KOPT-K1 (cell line): ENCODE measurements around the gene SSTR5.

Source experiments
- H3K27ac ChIP-seq: fragments of 200-600 bp; sonication (generic); 2 replicates; pipeline ENCODE4 v1.5.1; 2016; ENCODE audit warnings: antibody characterized with exemption, mild to moderate bottlenecking, low read depth, low read length; ENCODE audit not compliant: poor library complexity, severe bottlenecking
- H3K36me3 ChIP-seq: fragments of 200-600 bp; sonication (generic); 2 replicates; pipeline ENCODE4 v1.5.1; 2017; ENCODE audit warnings: antibody characterized with exemption, mild to moderate bottlenecking, low read length, moderate library complexity; ENCODE audit not compliant: insufficient read depth
- H3K9me3 ChIP-seq: fragments of 200-600 bp; sonication (generic); 2 replicates; pipeline ENCODE4 v1.5.1; 2017; ENCODE audit warnings: antibody characterized with exemption, low read length, mild to moderate bottlenecking; ENCODE audit not compliant: insufficient read depth, poor library complexity, severe bottlenecking

Gene SSTR5

DNA sequence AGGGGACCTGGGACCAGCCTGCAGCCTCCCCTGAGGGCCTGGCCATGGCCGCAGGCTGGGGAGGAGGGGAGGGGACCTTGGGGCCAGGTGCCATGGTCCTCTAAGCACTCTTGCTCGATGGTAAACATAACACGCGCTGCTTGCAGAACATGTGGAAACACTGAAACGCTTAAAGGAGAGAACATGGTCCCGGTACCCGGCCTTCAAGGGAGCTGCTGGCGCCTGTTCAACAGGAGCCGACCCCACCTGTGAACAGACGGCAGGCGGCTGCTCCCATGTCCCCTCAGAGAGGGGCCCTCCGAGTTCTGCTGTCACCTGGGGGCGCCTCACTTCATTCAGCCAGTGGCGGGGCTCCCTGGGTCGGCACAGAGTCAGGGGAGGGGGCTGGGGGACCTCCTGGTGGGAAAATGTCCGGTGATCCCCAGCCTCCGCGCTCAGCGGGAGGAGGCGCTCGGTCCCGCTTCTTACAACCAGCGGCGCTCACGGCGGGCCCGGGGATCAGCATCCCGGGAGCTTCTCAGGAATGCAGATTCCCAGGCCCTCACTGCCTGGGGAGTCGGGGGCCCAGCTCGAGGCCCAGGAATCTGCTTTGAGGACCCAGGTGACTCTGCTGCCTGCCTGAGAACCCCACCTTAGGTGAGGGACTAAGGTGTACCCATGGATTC lies 854 bp upstream of the SSTR5 start:
- Histone ChIP-seq H3K9me3 (no peaks in the 10 kb centered on the region), H3K27ac (no peak overlapping the region)

DNA sequence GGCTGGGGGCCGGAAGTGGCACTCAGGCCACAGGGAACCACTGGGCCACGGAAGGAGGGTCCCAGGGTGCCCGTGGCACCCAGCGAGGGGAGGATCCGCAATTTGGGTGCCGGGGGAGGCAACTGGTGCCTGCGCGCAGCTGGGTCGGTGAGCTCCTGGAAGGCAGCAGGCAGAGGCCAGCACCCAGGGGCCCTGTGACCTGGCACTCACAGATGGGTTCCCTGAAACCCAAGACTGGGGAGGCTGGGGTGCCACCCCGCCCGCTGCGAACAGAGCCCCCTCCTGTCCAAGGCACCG lies 663 bp downstream of the SSTR5 start:
- H3K27ac ChIP-seq: no peak overlapping the region
- H3K9me3 ChIP-seq: no peaks in the 10 kb centered on the region
- H3K36me3 ChIP-seq: no peaks in the 10 kb centered on the region

More for the DNA sequence above, 854 bp upstream of the SSTR5 start:
- H3K36me3 ChIP-seq: no peaks in the 10 kb centered on the region

DNA sequence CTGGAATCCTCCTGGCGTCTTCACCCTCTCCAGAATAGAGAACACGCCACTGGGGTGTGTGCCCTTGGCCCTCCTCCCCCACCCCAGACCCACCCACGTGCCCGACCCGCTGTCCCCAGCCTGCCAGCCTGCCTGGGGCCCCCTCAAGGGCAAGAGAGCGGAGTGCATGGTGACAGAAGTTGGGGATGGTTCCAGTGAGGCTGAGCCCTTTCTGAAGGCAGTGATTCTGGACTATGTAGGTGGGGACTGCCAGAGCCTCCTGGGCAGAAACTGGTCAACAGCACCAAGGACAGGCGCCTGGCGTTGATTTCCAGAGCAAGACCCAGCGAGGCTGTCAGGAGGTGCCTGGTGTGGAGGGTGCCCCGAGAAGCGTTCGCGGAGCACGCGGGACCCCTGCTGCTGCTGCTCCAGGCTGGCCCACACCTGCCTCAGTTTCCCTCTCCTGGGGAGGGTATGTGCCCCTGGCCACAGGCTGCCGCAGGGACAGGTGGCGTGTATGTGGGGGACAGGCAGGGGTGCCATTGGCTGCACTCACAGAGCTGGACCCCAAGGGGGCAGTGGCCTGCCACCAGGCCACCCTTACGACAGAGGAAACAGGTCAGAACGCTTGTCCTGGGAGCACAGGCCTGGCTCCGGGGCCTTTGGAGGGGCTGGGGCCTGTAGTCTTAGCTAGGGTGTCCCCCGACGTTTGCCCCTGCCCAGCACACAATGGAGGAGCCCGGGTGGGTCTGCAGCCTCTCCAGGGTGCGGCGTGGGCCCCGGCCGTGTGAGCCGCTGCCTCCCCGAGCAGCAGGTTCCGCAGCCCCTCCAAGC lies 1.2 kb downstream of the SSTR5 start:
- H3K36me3 ChIP-seq: no peaks in the 10 kb centered on the region

DNA sequence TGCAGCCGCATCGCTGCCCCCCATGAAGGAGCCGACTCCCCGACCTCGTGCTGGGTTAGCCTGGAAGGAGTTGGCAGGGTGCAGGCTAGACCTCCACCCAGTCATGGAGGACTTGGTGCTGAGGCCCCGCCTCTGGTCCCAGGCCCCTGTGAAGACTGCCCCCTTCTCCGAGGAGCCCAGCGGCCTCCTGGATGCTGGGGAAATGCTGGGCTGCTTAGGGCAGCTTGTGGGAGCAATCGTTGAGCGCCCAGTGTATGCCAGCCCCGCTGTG lies 1.8 kb downstream of the SSTR5 start:
- H3K27ac ChIP-seq: no peak overlapping the region
- no peaks in the 10 kb centered on the region for H3K36me3 ChIP-seq
- H3K9me3 ChIP-seq: no peaks in the 10 kb centered on the region

More for the DNA sequence above, 1.2 kb downstream of the SSTR5 start:
- Histone ChIP-seq H3K9me3 (no peaks in the 10 kb centered on the region), H3K27ac (no peak overlapping the region)

DNA sequence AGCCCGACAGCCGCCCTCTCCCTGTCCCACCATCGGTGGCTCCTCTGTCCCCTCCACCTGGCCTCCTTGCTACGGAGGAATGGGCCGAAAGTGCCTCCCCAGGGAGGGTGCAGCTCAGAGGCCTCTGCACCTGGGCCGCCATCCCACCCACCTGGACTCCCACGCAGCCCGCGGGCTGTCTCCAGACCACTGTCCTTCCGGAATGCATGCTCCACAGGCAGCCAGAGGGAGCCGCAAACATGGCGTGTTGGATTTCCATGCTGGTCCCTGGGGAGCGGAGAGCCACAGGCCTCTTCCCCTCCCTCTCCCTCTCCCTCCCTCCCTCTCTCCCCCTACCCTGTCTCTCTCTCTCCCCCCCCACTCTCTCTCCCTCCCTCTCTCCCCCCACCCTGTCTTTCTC lies 3.0 kb downstream of the SSTR5 start:
- H3K27ac ChIP-seq: no peak overlapping the region
- H3K9me3 ChIP-seq: no peaks in the 10 kb centered on the region
- H3K36me3 ChIP-seq: no peaks in the 10 kb centered on the region

DNA sequence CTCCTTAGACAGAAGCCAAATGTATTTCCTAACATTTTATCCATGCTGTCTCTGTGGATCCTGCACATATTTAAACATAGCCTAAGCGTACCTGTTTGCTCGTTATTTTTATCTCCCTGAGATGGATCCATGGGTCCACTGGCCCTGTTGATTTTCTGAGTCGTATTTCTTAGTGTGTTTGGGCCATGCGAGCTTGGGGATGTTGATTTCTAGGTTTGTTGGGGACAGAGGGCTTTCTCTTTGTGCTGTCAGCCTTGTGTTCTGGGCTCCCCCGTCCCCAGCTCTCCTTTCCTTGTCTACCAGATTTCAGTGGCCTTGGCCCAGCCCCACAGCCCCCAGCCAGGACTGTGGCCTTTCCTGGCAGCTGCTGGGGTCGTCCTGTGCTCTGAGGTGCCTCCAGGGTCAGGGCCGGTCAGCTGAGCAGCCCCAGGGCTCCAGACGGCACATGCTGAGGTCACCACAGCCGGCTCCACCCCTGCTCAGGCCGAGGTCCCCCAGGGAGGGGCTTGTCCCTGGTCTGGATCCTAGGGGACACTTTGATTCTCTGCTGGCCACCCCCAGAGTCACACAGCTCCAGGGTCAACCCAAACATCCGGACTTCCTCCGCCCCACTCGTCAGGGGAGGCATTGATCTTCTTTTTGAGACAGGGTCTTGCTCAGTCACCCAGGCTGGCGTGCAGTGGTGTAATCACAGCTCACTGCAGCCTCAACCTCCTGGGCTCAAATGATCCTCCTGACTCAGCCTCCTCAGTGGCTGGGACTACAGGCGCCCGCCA lies 4.4 kb downstream of the SSTR5 start:
- H3K36me3 ChIP-seq: no peaks in the 10 kb centered on the region
- H3K27ac ChIP-seq: no peak overlapping the region
- no peaks in the 10 kb centered on the region for H3K9me3 ChIP-seq

DNA sequence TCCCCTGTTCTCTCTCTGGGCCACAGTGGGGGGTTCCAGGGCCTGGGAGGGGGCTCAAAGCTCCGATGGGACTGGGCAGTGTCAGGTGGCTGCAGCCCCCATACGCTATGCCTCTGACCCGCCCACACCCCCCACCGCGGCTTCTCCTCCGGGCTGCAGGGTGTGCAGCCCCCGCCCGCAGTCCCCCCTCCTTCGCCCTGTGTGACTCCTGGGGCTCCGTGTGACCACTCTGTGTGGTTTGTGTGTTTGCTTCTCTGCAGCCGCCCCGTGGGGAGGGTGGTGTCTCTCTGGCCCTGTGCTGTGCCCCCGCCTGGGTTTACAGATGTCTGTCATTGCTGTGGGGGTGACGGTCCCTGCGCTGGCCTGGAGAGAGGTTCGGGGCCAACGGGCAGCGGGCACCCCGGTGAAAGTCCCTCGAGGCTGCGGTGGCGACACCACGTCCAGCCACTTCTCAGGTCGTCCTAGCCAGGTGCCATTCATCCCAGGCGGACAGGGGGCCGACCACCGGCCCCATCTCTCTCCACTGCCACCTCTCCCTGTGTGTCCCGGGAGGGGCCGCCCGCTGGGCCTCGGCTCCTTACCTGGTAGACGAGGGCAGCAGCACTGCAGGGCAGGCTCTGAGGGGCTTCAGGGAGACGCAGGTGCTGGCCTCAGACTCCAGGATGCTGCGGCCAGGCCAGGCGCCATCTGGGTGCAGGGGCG lies 5.5 kb downstream of the SSTR5 start:
- H3K27ac ChIP-seq: no peak overlapping the region
- no peaks in the 10 kb centered on the region for H3K36me3 ChIP-seq
- no peaks in the 10 kb centered on the region for H3K9me3 ChIP-seq

DNA sequence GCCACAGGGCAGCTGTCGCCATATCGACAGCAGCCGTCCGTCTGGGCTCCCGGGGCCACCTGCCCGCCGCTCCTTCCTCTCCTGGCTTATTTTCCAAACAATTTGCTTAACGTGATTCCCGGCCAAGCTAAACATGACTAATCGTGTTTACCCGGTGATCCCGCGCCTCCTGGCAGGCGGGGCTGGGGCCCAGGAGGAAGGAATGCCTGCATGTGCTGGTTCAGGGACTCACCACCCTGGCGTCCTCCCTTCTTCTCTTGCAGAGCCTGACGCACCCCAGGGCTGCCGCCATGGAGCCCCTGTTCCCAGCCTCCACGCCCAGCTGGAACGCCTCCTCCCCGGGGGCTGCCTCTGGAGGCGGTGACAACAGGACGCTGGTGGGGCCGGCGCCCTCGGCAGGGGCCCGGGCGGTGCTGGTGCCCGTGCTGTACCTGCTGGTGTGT lies 6.1 kb downstream of the SSTR5 start:
- Histone ChIP-seq H3K27ac (no peak overlapping the region), H3K36me3 (no peaks in the 10 kb centered on the region)

DNA sequence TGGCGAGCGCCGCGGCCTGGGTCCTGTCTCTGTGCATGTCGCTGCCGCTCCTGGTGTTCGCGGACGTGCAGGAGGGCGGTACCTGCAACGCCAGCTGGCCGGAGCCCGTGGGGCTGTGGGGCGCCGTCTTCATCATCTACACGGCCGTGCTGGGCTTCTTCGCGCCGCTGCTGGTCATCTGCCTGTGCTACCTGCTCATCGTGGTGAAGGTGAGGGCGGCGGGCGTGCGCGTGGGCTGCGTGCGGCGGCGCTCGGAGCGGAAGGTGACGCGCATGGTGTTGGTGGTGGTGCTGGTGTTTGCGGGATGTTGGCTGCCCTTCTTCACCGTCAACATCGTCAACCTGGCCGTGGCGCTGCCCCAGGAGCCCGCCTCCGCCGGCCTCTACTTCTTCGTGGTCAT lies 6.8 kb downstream of the SSTR5 start:
- no peaks in the 10 kb centered on the region for H3K36me3 ChIP-seq
- H3K27ac ChIP-seq: no peak overlapping the region
- H3K9me3 ChIP-seq: peaks cover 7% of the 10 kb centered on the region

More for the DNA sequence above, 6.1 kb downstream of the SSTR5 start:
- no peaks in the 10 kb centered on the region for H3K9me3 ChIP-seq

DNA sequence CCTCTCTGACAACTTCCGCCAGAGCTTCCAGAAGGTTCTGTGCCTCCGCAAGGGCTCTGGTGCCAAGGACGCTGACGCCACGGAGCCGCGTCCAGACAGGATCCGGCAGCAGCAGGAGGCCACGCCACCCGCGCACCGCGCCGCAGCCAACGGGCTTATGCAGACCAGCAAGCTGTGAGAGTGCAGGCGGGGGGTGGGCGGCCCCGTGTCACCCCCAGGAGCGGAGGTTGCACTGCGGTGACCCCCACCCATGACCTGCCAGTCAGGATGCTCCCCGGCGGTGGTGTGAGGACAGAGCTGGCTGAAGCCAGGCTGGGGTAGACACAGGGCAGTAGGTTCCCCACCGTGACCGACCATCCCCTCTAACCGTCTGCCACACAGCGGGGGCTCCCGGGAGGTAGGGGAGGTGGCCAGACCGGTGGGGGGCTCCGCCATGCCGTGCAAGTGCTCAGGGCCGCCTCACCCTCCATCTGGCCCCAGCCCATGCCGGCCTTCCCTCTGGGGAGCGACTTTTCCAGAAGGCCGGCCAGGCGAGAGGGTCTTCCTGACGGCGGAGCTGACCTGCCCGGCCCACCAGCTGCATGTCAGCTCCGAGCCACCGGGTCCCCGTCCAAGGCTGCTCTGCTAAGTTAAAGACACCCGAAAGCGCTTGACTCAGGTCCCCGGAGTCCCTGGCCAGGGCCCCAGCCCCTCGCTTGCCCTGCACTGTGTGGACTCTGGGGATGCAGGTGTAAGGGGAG lies 7.4 kb downstream of the SSTR5 start:
- Histone ChIP-seq H3K9me3 (peaks cover 13% of the 10 kb centered on the region), H3K27ac (no peak overlapping the region), H3K36me3 (no peaks in the 10 kb centered on the region)

DNA sequence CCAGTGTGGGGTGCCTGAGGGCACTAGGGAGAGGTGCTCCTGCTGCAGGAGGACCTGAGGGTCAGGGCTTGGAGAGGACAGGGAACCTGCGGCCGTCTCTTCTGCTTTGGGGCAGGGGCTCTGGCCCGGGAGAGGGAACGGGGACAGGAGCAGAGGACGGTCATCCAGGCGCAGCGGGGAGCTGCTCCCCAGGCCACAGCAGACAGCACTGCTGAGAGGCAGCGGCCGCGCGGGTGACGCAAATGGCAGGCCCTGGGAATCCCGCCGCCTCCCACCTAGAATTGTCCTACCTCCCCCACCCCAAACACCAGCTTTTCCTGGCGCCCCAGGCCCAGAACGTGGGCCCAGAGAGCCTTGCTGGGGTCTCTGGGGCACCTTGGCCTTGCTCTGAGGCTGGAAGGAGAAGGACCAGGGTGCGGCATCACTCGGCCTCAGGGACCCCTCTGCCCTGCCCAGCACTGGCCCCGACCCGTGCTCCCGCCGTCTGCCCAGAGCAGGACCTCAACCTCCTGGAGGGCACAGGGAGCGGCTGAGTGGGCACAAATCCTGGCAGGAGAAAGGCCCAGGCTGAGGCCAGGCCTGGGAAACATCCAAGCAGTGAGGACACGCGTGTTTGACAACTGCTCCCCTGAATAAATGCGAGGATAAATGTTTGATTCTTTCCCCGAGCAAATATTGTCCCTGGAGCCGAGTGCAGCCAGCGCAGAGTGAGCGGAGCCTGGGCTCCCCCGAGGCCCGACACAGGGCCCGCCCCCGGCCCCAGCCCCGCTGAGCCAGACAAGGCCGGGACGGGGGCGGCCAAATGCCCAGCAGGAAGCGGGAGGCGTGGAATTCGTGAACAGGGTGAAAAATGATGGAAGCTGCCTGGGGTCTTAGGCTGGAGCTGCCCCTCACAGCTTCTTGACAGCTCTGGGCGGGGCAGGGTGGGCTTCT lies 8.5 kb downstream of the SSTR5 start:
- Histone ChIP-seq H3K27ac (no peak overlapping the region), H3K36me3 (no peaks in the 10 kb centered on the region)

DNA sequence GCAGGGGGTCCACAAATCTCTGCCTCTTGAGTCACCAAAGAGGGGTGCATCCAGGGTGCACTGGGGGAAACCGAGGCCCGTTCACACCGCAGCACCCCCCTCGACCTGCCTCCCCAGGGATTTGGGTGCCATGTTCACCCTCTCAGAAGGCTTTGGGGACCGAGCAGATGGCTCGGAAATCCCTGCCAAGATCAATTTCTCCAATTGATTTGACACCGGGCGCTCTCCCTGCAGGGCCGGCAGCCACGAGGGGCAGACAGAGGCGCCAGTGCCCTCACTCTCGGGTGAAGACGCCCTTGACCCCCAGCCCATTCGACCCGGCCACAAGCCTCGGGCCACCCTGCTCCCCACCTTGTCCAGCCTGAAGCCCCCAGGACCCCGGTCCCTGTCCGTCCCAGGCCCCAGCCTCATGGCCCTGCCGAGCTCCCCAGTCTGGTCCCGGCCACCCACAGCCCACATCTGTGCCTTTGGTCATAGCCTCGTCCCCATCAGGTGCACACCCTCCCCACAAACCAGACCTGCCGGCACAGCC lies 9.3 kb downstream of the SSTR5 start:
- Histone ChIP-seq H3K9me3 (peaks cover 26% of the 10 kb centered on the region), H3K27ac (no peak overlapping the region), H3K36me3 (no peaks in the 10 kb centered on the region)

More for the DNA sequence above, 8.5 kb downstream of the SSTR5 start:
- H3K9me3 ChIP-seq: peaks cover 24% of the 10 kb centered on the region

DNA sequence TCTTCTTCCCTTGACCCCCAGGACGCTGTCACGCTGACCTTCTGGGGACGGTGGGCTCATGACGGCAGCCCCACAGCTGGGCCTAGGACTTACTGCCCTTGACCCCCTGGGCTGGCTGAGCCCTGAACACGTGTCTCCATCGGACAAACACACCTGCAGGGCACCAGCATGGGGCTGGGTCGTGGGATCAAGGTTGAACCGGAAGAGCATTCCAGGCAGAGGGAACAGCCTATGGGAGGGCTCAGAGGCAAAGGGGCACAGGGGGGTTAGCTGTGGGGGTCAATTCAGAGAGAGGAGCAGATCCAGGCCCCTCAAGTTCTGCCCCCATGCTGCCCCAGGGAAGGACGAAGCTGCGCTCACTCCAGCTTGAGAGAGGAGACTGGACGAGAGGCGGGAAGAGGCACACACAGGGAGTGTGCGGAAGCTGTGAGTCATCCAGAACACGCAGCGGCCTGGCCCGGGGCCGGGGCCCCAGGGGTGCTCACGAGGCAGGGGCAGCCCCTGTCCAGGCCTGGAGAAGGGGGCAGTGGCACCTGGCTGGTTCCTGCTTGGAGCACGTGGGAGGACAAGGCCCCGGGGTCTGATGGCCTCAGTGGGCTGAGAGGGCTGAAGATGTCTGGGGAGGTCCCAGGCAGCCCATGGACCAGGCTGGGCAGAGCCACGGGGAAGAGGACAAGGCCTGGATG lies 9.9 kb downstream of the SSTR5 start:
- Histone ChIP-seq H3K27ac (no peak overlapping the region), H3K36me3 (no peaks in the 10 kb centered on the region), H3K9me3 (peaks cover 26% of the 10 kb centered on the region)
